HUDEP-2 (cell line): Measurements from ENCODE around the gene ELOVL6.
"Not testable (repeated sequence)": the region's sequence is repeated elsewhere in the genome, so short reads cannot be mapped to it uniquely, and the experiment has no call there.

Source experiments
- DNase-seq, 76 experiments: peaks; one replicate each; lab custom pipeline; 2025; ENCODE audit not compliant: unreplicated experiment in 76 of 76; lab: John Stamatoyannopoulos, UW

The ELOVL6 gene

DNA sequence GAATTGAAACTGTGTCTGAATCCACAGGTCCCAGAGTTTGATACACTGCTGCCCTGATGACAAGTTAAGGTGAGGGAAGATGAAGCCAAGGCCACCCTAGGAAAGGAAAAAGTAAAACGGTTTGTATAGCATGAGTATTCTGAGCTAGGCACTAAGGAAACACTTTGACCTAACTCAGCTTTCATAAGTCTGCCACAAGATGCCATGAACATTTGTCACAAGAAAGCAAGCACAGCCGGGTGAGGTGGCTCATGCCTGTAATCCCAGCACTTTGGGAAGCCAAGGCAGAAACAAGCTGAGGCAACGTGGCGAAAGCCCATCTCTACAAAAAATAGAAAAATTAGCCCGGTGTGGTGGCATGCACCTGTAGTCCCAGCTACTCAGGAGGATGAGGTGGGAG lies 34.2 kb downstream of the ELOVL6 start:
- no peak for DNase-seq

DNA sequence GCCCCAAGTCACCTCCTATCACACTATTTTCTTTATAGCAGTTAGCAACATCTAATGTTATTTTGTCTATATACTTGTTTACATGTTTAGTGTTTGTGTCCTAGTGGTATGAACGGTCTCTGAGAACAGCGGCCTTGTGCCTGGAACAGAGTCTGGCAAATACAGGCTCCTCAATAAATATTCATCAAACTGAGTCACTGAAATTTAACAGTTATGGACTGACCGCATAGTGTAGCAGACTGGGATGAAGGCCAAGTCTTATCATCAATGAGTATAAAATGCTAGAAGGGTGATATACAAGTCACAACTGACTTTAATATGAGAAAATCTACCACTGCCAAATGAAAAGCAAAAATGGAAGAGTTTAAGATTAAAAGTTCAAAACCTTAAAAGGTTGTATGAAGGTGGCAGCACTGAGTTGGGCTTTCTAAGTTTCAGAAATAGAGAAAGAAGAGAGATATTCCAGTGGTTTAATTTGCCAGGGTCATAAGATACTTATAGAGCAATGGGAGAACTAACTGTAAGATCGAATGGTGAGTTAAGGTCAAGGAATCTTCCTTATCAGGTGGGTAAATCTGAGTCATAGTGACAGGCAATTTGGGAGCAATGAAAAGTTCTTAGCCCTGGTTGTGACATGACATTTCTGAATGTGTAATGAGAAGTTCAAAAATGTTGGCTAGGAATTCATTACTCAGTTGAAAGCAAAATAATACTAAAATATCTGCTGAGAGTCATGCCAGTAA lies 34.9 kb downstream of the ELOVL6 start:
- DNase-seq: peak in 62 of 76 experiments; percentile 3 to 87 (median 50)

DNA sequence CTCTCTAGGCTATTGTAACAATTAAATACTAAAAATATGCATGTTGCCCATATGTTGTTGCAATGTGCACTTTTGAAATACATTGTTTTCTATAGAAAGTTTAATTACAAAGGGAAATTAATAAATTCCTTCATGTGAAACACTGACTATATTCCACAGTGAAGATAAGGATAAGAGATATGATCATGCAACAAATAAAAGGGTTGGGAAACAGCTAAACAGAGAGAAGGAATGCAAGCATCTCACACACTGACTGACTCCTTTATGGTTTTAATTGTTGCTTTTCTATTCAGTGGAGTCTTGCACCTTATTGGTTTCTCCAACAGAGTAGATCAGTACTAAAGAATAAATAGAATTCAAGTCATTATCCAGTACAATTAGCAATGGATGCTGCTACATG lies 37.8 kb downstream of the ELOVL6 start:
- no peak for DNase-seq

DNA sequence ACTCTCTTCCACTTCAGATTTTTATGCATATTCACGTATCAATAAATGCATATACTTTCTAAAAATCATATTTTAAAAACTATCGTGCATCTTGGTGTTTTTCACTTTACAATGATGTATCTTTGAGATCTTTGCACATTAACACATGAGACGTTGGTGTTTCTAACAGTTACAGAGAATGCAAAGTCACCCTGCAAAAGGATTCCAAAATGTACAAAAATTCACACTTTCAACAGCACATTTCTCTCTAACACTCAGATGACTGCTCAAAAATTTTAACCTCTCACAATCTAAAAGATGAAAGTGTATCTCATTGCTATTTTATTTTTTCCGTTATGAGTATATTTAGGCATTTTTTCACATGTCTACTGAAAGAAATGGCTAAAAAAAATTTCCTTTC lies 38.9 kb downstream of the ELOVL6 start:
- no peak for DNase-seq

DNA sequence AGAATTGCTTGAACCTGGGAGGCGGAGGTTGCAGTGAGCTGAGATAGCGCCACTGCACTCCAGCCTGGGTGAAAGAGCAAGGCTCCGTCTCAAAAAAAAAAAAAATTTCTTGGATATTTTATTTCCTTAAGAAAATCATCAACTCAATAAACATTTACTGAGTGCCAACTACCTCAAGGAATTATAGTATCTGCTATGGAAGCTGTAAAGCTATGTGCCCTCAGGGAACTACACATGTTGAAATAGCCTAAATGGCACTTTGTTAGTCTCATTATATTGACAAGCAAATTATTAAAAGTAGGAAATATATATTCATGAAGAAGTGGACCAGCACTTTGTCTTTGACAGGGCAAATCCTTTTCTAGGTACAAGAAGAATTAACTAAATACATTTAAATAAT lies 40.8 kb downstream of the ELOVL6 start:
- no peak for DNase-seq

DNA sequence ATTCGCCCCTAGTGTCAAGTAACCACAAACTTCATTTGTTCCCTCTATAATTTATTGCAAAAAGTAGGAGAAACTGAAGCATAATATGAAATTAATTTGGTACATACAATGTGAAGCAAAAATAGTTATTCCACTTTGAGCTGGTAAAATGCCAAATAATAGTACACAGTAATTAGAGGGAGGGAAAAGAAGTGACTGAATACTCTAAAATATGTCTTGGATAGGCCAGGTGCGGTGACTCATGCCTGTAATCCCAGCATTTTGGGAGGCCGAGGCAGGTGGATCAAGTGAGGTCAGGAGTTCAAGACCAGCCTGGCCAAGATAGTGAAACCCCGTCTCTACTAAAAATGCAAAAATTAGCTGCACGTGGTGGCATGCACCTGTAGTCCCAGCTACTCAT lies 41.2 kb downstream of the ELOVL6 start:
- DNase-seq: not testable (repeated sequence)

DNA sequence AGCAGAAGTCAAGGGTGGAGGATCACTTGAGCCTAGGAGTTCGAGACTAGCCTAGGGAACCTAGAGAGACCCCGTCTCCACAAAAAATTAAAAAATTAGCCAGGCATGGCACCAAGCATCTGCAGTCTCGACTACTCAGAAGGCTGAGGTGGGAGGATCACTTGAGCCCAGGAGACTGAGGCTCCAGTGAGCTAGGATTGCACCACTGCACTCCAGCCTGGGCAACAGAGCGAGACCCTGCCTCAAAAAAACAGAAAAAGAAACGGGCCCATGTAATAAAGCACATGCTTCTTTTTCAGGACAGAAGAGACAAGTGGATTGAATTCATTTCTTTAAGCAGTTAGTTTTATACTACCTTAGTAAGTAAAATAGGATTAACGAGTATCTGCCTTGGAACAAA lies 42.0 kb downstream of the ELOVL6 start:
- DNase-seq: no peak

DNA sequence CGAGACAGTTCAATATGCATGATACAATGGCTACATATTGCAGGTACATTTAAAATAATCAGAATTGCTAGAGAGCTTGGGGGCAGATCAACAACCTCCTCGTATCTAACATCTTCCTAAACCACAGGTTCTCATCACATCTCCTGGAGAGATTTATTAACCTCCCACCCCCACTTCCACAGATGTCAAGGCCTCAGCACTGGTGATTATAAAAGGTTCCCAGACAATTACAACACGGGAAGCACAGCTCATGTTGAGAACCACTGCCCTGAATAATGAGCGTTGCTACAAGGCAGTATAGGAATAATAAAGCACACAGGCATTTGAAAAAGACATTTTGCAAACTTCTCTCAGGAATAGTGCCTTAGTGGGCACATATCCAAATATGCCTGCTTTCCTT lies 42.8 kb downstream of the ELOVL6 start:
- no peak for DNase-seq

DNA sequence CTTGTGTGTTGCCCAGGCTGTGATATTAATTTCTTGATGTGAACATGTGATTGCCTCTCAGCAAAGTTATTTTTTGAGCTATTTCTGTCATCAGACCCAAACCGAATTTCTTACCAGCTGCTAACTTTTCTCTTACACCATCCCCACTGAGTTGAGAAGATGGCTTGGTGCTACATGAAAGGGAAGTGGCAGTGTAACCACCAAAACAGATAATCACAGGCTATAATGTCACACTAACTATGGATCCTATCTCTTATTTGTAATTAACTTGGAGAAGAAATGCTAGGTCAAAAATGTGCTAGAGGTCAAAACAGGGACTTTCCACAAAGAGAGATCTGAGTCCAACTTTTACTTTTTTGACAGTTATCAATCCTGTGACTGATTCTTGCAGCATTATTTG lies 43.8 kb downstream of the ELOVL6 start:
- DNase-seq: no peak

DNA sequence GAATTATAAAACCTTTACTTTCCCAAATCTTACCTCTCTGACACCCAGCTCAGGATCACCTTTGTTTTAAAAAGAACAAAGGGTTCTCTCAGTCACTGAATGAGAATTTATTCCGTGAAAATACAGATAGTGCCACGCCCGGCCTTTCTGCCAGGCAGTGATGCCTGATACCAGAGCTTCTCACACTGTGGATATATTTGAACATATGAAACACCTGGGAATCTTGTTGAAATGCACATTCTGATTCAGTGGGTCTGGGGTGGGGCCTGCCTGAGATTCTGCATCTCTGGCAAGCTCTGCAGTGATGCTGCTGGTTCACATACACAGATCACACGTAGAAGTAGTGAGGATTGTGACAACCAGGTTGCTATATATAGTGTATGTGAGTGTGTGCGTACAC lies 46.0 kb downstream of the ELOVL6 start:
- DNase-seq: peak in 1 of 76 experiments; percentile 10

DNA sequence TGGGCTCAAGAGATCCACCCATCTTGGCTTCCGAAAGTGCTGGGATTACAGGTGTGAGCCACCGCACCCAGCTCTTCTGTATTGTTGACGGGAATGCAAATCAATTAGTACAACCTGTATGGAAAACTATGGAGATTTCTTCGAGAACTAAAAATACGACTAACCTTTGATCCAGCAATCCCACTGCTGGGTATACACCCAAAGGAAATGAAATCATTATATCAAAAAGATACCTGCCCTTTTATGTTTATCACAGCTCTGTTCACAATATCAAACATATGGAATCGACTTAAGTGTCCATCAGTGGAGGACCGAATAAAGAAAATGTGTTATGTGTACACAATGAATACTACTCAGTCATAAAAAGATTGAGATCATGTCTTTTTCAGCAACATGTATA lies 49.3 kb downstream of the ELOVL6 start:
- DNase-seq: no peak

DNA sequence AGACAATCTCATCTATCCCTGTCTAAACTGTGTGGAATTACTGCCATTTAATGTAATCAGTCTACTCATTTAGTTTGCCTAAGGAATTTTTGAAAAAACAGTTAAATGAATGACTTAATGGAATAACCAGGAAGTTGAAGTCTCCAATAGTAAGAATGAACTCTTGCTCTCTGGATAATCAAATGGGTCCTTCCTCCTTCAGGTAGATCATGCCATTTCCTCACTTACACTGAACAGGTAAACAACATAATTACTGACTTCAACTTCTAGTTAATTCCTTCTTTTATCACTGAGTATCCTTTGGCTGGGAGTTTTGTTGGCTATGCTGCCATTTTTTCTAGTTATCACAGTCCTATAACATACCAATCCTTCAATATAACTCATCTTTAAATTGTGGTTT lies 56.0 kb downstream of the ELOVL6 start:
- DNase-seq: no peak

DNA sequence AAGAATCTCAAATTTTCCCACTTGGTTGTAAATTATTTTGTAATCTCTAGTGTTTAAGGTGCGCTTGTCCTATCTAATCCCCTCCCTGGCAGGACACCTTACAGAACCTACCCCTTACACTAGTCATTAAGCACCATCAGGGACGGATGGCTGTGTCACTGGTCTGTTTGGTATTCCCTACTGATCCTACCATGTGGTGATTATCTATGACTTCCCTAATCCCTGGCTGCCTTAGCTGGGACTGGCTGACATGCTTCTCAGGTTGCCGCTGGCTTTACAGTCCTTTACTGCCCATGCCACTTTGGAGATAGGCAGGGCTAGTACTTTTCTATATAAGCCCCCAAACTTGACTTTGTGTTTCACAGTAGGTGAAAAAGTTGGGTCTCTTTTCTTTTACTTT lies 58.6 kb downstream of the ELOVL6 start:
- no peak for DNase-seq

DNA sequence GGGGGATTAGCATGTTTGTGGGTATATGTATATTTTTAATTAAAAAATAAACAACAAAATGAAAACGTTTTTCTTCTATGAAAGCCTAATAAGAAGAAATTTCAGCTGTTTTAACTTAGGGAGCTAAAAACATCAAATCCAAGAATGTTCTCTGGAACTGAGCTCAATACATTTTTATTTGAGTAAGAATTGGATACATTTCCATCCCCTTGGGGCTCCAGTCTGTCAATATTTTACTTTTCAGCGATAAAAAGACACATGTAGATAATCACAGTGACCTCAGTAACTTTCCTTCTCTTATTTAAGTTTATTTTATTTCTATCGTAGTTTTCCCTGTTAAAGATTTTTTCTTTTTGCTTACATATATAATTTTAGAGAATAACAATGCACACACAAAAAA lies 59.3 kb downstream of the ELOVL6 start:
- no peak for DNase-seq

DNA sequence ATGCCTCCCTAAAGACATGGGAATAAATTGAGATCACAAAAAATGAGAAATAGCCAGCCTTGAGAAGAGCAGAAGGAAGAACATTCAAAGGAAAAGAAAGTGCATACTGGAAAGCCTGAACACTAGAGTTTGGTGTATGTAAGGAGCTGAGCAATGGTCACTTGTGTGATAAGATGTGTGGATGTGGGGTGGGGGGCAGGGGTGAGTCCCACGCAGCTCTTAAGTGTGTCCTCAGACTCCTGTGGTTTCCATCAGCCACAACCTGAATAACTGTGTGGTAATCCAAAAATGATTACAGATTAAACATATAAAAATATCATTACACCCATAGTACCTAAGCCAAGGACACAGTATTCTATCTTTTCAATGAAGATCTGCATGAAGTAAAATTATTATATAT lies 59.9 kb downstream of the ELOVL6 start:
- peak in 1 of 76 experiments; percentile 6 for DNase-seq

DNA sequence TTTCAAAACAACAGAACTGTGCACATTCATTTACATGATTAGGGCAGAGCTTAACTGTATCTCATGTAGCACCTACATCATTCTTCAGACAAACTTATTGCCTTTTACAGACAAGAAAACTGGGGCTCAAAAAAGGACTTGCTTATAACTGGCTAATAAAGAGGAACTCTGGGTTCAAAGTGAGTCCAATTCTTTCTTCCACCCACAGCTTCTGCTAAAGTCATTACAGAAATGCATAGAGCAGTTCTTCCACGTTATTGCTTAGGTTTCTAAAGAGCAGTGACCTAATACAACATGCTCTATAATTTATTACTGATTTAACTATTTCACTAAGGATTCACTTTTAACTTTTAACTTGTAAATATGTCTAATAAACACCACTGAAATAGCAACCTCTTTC lies 60.6 kb downstream of the ELOVL6 start:
- no peak for DNase-seq

DNA sequence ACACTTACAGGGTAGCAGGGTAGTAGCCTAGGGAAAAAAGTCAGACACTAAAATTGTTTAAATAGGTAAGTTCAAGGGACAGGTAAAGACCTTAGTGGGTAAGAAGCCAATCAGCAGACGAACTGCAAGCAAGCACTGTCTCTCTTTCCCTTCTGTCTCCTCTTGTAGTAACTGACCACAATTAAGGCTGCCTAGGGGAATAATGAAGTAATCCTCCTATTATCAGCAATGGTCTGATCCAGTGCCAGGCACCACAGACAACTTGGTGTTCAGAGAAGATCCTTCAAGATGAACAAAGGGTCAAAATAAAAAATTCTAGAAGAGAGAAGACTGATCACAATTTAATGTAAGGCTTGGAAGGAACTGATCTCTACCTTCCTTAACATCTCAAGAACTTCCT lies 62.9 kb downstream of the ELOVL6 start:
- no peak for DNase-seq

DNA sequence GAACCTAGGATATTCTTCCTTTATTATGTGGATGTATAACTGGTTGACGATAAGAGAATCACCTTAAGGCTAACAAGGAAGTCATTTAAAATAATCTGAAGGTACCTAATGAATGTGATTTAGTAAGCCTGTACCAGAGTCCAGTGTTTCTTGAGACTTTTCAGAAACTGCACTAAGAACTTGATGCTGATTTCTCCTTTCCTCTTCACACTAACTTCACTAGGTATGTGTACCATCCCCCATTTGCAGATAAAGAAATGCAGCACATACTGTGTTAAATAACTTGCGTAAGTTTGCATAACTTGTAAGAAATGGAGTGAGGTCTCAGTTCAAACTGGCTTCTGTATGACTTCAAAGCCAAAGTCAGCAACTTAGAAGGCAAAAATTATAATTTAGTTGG lies 63.3 kb downstream of the ELOVL6 start:
- DNase-seq: no peak

DNA sequence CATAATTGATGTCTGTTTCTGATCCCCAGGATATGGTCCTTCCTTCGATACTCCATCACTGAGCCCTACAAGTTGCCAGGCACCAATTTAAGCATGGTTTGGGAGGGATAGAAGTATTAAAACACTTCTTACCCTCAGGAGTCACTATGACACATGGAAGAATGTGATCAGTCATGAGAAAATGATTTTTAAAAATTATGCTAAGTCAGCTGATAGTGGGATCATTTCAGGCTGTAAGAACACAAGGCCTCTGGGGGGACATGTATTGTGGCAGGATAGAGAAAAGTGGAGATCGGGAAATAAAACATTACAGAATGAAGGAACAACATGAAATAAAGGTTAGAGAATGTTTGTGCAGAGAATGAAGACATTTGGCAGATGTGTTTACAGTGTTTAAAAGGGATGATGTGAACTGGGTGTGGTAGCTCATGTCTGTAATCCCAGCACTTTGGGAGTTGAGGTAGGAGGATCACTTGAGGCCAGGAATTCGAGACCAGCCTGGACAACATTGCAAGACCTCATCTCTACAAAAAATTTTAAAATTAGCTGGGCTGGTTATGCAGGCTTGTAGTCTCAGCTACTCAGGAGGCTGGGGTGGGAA lies 64.0 kb downstream of the ELOVL6 start:
- DNase-seq: no peak

DNA sequence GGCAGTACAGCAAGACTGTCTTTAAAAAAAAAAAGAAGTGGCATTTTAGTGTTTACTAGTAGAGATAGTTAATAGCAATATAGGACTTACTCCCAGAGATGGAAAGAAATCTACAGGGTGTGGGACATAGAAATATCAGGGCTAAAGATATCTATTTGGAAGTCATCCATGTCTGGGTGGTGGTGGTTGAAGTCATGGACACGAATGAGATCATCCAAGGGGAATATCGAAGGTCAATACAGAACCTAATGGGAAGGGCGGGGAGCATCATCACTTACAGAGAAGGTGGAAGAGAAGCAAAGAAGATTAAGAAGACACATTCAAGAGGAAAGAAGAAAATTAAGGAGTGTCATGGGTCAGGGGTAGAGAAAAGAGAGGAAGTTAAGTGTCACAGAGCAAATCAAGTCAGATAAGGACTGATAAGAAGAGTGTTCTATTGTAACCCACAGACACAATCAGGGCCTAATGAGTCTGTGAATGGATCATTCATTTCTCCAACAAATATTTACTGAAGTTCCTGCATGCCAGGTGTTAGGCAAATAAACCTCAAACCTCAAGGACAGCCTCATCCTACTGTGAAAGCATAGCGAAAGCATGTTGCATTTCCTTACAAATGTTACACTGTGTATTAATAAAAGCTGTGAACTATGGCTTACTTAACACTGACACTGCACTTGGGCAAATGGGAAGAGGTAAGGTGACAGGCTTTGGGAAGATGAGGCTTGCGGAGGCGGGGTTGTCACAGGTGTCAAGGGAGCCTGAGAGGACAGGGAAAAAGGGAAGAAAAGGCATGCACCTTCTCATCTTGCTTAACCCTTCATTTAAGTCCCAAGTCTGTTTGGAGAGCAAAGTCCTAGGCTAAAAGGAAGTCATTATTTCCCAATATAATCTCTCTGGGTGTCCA lies 65.3 kb downstream of the ELOVL6 start:
- DNase-seq: no peak

DNA sequence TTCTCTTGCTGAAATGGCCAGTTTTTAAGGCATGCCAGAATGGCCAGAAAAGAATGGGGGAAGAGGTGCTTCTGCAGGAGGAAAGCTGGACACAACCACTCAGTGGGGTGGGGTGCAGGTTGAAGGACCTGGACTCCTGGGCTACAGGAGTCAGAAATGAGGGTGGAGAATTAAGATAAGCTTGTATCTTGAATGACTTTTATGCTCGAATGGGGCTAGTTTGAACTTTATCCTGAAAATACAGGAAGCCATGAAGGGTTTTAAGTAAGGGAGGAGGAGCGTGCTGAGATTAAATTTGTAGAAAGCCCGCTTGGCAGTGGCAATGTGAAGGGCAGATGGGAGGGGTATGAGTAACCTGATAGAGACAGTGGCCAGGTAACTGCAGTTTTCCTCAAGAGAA lies 66.5 kb downstream of the ELOVL6 start:
- DNase-seq: no peak
